ENCODE measurements around the gene C14orf180. TPM values are rescaled to one million over a fixed set of nuclear protein-coding genes. Genes with fewer than 3 reads are reported as not detected.

The C14orf180 gene
- polyA plus RNA-seq, 1 donor (not counting 4 experiments of a cell fraction or from before 2014, with no cell fraction given), result not detected

DNA sequence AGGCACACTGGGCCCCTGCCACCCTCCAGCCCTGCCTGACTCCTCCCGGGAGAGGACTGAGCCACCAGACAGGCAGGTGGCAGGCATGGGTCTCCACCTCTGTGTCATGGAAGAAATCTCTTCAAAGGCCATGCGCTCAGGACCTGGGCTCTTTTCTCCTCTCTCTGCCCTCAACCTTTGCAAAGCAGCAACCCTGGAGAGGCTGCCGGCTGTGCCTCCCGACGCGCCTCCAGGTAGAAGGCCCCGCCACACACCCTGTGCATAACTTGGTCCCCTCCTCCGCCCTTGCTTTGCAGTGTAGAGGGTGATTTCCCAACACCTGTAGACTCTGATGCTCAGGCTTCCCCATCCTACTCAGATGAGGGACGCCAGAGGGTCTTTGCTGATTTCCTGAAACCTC lies 53.2 kb downstream of the C14orf180 start:
- Histone ChIP-seq H3K4me3 (ENCODE audit: control insufficient read depth in 2 of 3, extremely low read depth in 1 of 3, insufficient read depth in 2 of 3, low read depth in 1 of 3, low read length in 3 of 3) (no peak overlapping the region), H3K9me1 (ENCODE audit: control insufficient read depth, extremely low read depth, insufficient read depth, low read length) (no peaks in the 10 kb centered on the region), H3K79me2 (ENCODE audit: control insufficient read depth, insufficient read depth, low read length) (no peaks in the 10 kb centered on the region), H3K27me3 (ENCODE audit: control insufficient read depth, extremely low read depth, insufficient read depth, low read length) (peaks cover 13% of the 10 kb centered on the region), H3K4me2 (ENCODE audit: control insufficient read depth, extremely low read depth, insufficient read depth, low read depth, low read length) (no peak overlapping the region), H4K20me1 (ENCODE audit: control insufficient read depth, extremely low read depth, insufficient read depth, low read length) (no peaks in the 10 kb centered on the region), H3K4me1 (ENCODE audit: control insufficient read depth, extremely low read depth, insufficient read depth, low read length) (no peaks in the 10 kb centered on the region), H3K36me3 (ENCODE audit: control insufficient read depth in 2 of 2, extremely low read depth in 1 of 2, insufficient read depth in 2 of 2, low read length in 2 of 2) (no peaks in the 10 kb centered on the region), H3K9me3 (ENCODE audit: control insufficient read depth, low read depth, low read length) (no peaks in the 10 kb centered on the region), H3K27ac (ENCODE audit: control insufficient read depth, insufficient read depth, low read length) (no peak overlapping the region), H2AFZ (ENCODE audit: control insufficient read depth, low read length) (no peak overlapping the region), H3K9ac (ENCODE audit: control insufficient read depth, extremely low read depth, insufficient read depth, low read length) (no peak overlapping the region)
- DNase-seq (ENCODE audit: low read depth, low spot score) (no peak), FAIRE-seq (no peak)
- TF ChIP-seq, protein P1, sequence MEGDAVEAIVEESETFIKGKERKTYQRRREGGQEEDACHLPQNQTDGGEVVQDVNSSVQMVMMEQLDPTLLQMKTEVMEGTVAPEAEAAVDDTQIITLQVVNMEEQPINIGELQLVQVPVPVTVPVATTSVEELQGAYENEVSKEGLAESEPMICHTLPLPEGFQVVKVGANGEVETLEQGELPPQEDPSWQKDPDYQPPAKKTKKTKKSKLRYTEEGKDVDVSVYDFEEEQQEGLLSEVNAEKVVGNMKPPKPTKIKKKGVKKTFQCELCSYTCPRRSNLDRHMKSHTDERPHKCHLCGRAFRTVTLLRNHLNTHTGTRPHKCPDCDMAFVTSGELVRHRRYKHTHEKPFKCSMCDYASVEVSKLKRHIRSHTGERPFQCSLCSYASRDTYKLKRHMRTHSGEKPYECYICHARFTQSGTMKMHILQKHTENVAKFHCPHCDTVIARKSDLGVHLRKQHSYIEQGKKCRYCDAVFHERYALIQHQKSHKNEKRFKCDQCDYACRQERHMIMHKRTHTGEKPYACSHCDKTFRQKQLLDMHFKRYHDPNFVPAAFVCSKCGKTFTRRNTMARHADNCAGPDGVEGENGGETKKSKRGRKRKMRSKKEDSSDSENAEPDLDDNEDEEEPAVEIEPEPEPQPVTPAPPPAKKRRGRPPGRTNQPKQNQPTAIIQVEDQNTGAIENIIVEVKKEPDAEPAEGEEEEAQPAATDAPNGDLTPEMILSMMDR (optimal IDR thresholded peaks at IDR 0.05 in 1 of 3, IDR thresholded peaks at IDR 0.05 in 1 of 3, conservative IDR thresholded peaks at IDR 0.05 in 1 of 3; ENCODE audit: extremely low read depth in 1 of 3, insufficient read depth in 2 of 3, low read length in 3 of 3), result no peak
- no peak for TF ChIP-seq EZH2 (IDR thresholded peaks at IDR 0.05; ENCODE audit: low read length)
- dilution Hi-C loops (cut with MboI; ENCODE audit: extremely low pct_ligation_motif_present, low sequenced_read_pairs), result no loop called here

DNA sequence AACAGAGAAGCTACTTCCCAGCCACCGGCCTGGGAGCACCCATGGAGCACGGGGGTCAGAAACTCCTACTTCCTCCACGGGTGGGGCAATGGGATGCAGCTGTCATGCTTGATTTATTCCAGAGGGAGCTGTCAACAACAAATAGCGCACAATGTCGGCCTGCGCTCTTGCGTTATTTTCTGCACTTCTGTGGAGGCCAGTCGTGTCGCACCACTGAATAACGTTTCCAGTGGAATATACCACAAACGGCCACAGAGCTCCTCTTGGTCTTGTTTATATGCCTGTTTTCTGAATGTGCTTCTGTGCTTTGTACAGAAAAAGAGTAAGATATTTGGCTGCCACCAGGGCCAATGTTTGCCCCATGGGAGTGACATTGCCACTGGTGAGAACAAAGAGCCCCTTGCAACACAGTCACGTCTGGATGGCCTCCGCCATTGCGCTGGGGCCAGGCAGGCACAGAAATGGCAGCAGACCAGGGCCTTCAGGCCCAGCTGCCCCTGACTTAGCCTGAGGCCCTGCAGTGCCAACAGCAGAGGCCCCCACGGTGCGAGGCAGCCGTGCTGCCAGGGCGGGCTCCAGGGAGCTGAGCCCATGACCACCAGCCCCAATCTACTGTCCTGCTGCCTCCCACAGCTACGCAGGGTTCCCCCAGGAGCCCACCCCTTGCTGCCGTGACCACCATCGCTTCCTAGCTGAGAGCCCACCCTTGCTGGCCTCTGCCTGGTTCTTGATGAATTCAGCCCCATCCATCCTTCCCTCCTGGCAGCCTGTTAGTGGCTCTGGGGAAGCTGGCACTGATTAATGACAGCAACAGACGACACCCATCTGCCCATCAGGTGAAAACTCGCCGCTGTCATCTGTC lies 53.9 kb downstream of the C14orf180 start:
- H3K4me2 ChIP-seq (ENCODE audit: control insufficient read depth, extremely low read depth, insufficient read depth, low read depth, low read length), result no peak overlapping the region
- no peaks in the 10 kb centered on the region for H4K20me1 ChIP-seq (ENCODE audit: control insufficient read depth, extremely low read depth, insufficient read depth, low read length)
- dilution Hi-C loops (cut with MboI; ENCODE audit: extremely low pct_ligation_motif_present, low sequenced_read_pairs), result no loop called here
- no peak overlapping the region for H3K27ac ChIP-seq (ENCODE audit: control insufficient read depth, insufficient read depth, low read length)
- H3K36me3 ChIP-seq (ENCODE audit: control insufficient read depth in 2 of 2, extremely low read depth in 1 of 2, insufficient read depth in 2 of 2, low read length in 2 of 2), result no peaks in the 10 kb centered on the region
- no peaks in the 10 kb centered on the region for H3K9me3 ChIP-seq (ENCODE audit: control insufficient read depth, low read depth, low read length)
- H3K4me1 ChIP-seq (ENCODE audit: control insufficient read depth, extremely low read depth, insufficient read depth, low read length), result no peaks in the 10 kb centered on the region
- DNase-seq (ENCODE audit: low read depth, low spot score) (no peak), FAIRE-seq (no peak)
- peaks cover 16% of the 10 kb centered on the region for H3K27me3 ChIP-seq (ENCODE audit: control insufficient read depth, extremely low read depth, insufficient read depth, low read length)
- H3K4me3 ChIP-seq (ENCODE audit: control insufficient read depth in 2 of 3, extremely low read depth in 1 of 3, insufficient read depth in 2 of 3, low read depth in 1 of 3, low read length in 3 of 3), result no peak overlapping the region
- H3K9ac ChIP-seq (ENCODE audit: control insufficient read depth, extremely low read depth, insufficient read depth, low read length), result no peak overlapping the region
- no peaks in the 10 kb centered on the region for H3K79me2 ChIP-seq (ENCODE audit: control insufficient read depth, insufficient read depth, low read length)
- no peak overlapping the region for H2AFZ ChIP-seq (ENCODE audit: control insufficient read depth, low read length)
- no peaks in the 10 kb centered on the region for H3K9me1 ChIP-seq (ENCODE audit: control insufficient read depth, extremely low read depth, insufficient read depth, low read length)
- TF ChIP-seq, protein P1 (optimal IDR thresholded peaks at IDR 0.05 in 1 of 3, IDR thresholded peaks at IDR 0.05 in 1 of 3, conservative IDR thresholded peaks at IDR 0.05 in 1 of 3; ENCODE audit: extremely low read depth in 1 of 3, insufficient read depth in 2 of 3, low read length in 3 of 3), result no peak
